ENCODE data around the gene SDK2. TPM values are rescaled to one million over a fixed set of nuclear protein-coding genes. Genes with fewer than 3 reads are reported as not detected.
A peak's percentile ranks its signal among the peaks of the same experiment; 100 is the strongest.

The SDK2 gene
- total RNA-seq, 2 donors from 2014 or later: 16.5 to 26.3 TPM

GRCh38 chr17:73652886-73653480 is 8.7 kb upstream of the SDK2 start:
- Histone ChIP-seq H3K9me3 (no peaks in the 10 kb centered on the region), H3K27me3 (replicated peaks; ENCODE audit: insufficient read depth) (no peaks in the 10 kb centered on the region), H3K27ac (no peak overlapping the region), H3K4me3 (no peak overlapping the region), H3K4me1 (replicated peaks) (no peaks in the 10 kb centered on the region), H3K36me3 (no peaks in the 10 kb centered on the region)
- intact Hi-C loops (cut with DNase I): no loop called here
- WGBS: 74% methylated on average over 3 of the region's 3 CpGs
- no peak for DNase-seq (ENCODE audit: low spot score)
- TF ChIP-seq CTCF (IDR thresholded peaks at IDR 0.05): no peak
- no peak for TF ChIP-seq POLR2AphosphoS5 (IDR thresholded peaks at IDR 0.05)
- no peak for TF ChIP-seq POLR2A (IDR thresholded peaks at IDR 0.05)

GRCh38 chr17:73650617-73651200 is 6.5 kb upstream of the SDK2 start:
- Histone ChIP-seq H3K9me3 (no peaks in the 10 kb centered on the region), H3K27me3 (replicated peaks; ENCODE audit: insufficient read depth) (no peaks in the 10 kb centered on the region), H3K4me1 (replicated peaks) (no peaks in the 10 kb centered on the region), H3K4me3 (no peak overlapping the region), H3K27ac (no peak overlapping the region), H3K36me3 (no peaks in the 10 kb centered on the region)
- TF ChIP-seq CTCF (IDR thresholded peaks at IDR 0.05): no peak
- TF ChIP-seq POLR2A (IDR thresholded peaks at IDR 0.05): no peak
- no peak for TF ChIP-seq POLR2AphosphoS5 (IDR thresholded peaks at IDR 0.05)
- intact Hi-C loops (cut with DNase I): no loop called here
- DNase-seq (ENCODE audit: low spot score): no peak
- 76% methylated on average over 11 of the region's 11 CpGs for WGBS

- H3K9me3 ChIP-seq: no peaks in the 10 kb centered on the region
- DNase-seq (ENCODE audit: low spot score): no peak
- WGBS: 40% methylated on average over 2 of the region's 2 CpGs
- no peak overlapping the region for H3K4me3 ChIP-seq
- intact Hi-C loops (cut with DNase I): no loop called here
- no peaks in the 10 kb centered on the region for H3K36me3 ChIP-seq
- no peaks in the 10 kb centered on the region for H3K27me3 ChIP-seq (replicated peaks; ENCODE audit: insufficient read depth)
- TF ChIP-seq CTCF (IDR thresholded peaks at IDR 0.05) (peak in 1 of 4 experiments; percentile 19), POLR2AphosphoS5 (IDR thresholded peaks at IDR 0.05) (no peak)
- H3K4me1 ChIP-seq (replicated peaks): no peaks in the 10 kb centered on the region
- no peak overlapping the region for H3K27ac ChIP-seq
Observed at GRCh38 chr17:73650140-73650539, 5.9 kb upstream of the SDK2 start.

- intact Hi-C loops (cut with DNase I): no loop called here
- 97% methylated on average over 3 of the region's 3 CpGs for WGBS
- no peak overlapping the region for H3K4me3 ChIP-seq
- no peaks in the 10 kb centered on the region for H3K27me3 ChIP-seq (replicated peaks; ENCODE audit: insufficient read depth)
- no peak overlapping the region for H3K27ac ChIP-seq
- H3K4me1 ChIP-seq (replicated peaks): no peaks in the 10 kb centered on the region
- no peak for DNase-seq (ENCODE audit: low spot score)
- H3K9me3 ChIP-seq: no peaks in the 10 kb centered on the region
- TF ChIP-seq POLR2A (IDR thresholded peaks at IDR 0.05) (no peak), POLR2AphosphoS5 (IDR thresholded peaks at IDR 0.05) (no peak), CTCF (IDR thresholded peaks at IDR 0.05) (no peak)
- no peaks in the 10 kb centered on the region for H3K36me3 ChIP-seq
Observed at GRCh38 chr17:73648974-73649373, 4.7 kb upstream of the SDK2 start.

GRCh38 chr17:73648543-73648820 is 4.2 kb upstream of the SDK2 start:
- H3K9me3 ChIP-seq: no peaks in the 10 kb centered on the region
- H3K27ac ChIP-seq: no peak overlapping the region
- no peaks in the 10 kb centered on the region for H3K36me3 ChIP-seq
- no peak for DNase-seq (ENCODE audit: low spot score)
- WGBS: 94% methylated on average over 3 of the region's 3 CpGs
- TF ChIP-seq CTCF (IDR thresholded peaks at IDR 0.05) (no peak), POLR2A (IDR thresholded peaks at IDR 0.05) (no peak), POLR2AphosphoS5 (IDR thresholded peaks at IDR 0.05) (no peak)
- H3K4me3 ChIP-seq: no peak overlapping the region
- intact Hi-C loops (cut with DNase I): no loop called here
- no peaks in the 10 kb centered on the region for H3K4me1 ChIP-seq (replicated peaks)
- no peaks in the 10 kb centered on the region for H3K27me3 ChIP-seq (replicated peaks; ENCODE audit: insufficient read depth)

Measured in prostate gland (tissue), 2 donors.